ENCODE data around the gene DNAH11. TPM values are rescaled to one million over a fixed set of nuclear protein-coding genes. Genes with fewer than 3 reads are reported as not detected.

The DNAH11 gene
- total RNA-seq, 1 experiment from 2014 or later, result 0.11 TPM

DNA sequence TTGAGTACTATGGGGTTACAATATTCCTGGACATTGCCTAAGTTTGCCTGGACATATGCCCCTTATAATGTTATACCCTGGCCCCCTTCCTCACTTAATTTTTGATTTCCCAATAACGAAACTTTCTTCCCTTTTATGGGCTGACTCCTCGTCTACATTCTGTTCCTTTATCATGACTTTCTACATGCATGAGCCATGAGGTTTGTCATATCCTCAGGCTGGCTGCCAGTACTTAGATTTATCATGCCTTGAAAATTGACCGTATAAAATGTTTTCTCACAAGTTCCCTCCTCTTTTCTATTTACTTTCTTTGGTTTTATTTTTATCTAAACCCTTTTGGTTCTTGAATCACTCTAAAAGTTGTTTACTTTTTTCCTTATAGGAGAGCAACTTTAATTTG, 4.7 kb downstream of the DNAH11 start:
- DNase-seq (ENCODE audit: low read depth), result no peak

DNA sequence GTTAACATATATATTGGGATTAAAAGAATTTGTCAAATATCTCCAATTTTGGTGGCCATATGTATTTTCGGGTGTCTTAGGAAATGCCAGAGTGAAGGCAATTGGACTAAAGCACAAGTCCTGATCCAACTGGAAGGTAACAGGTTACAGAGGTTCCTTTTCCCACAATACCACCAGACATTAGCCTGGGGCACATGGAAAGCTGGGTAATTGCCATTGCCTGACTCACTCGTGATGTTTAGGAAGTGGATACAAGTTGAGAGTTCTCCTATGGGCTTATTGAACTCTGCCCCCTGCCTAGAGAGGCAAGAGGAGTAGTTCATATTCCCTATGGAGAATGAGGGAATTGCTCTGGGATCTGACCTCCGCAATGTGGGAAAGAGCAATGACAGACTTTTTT, 5.7 kb downstream of the DNAH11 start:
- no peak for DNase-seq (ENCODE audit: low read depth)

DNA sequence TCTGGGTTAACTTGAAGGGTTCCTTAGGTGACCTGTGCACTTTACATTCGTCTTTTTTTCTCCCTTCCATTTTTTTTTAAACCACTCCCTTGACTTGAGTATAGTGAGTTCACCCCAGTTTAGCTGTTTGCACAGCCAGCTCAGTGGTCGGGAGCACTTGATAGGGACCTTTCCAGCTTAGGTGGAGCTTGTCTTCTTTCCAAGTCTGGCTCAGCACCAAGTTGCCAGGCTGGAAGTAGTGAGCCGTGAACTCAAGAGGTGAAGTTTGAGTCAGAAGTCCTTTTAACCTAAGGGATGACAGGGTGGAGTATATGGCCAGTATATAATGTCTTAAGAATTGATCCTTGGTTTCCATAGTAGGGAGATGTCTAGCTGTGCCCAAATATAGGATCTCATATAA, 7.2 kb downstream of the DNAH11 start:
- no peak for DNase-seq (ENCODE audit: low read depth)

DNA sequence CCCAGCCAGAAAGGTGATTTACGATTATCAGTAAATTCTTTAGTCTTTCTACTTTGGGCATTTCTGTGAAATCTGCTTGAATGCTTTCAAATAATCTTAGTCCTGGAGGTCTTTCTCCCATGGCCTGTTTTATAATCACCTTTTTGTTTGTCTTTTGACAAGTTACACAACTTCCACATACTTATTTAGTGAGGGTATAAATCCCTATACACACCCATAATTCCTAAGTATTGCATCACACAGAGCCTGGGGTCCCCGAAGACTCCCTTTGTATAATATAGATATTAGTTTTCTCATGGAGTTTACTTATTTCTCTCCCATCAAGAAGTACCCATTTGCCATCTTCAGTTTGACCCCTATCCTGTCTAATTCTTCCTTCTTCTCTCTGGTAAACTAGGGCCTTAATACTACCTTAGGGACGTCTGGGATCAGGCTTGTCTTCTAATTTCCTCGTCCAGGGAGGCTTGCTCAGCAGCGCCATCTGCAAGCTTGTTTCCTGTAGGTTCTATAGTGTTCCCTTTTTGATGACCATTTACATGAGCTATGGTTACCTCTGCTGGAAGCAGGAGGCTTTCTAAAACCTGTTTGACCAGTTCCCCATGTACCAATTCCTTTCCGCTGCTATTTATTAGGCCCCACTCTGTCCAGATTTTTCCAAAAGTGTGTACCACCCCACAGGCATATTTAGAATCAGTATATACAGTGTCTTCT, 8.1 kb downstream of the DNAH11 start:
- DNase-seq (ENCODE audit: low read depth), result no peak

DNA sequence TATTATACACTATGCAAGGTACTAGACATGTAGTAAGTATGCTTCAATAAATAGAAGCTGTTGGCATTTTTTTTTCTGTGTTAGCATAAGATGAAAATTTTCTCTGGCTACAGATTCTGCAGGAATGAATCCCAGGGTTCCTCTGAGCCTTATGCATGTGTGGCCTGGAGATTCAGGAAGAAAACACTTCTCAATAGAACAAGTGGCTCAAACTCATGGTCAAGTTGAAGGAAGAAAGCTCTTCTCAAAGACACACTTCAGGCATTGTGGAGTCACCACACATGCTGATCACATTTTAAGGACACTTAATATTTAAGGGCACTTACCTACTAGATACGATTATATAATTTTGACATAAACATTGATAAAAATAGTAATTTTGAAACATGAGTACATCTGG, 19.5 kb downstream of the DNAH11 start:
- DNase-seq (ENCODE audit: low read depth), result no peak

DNA sequence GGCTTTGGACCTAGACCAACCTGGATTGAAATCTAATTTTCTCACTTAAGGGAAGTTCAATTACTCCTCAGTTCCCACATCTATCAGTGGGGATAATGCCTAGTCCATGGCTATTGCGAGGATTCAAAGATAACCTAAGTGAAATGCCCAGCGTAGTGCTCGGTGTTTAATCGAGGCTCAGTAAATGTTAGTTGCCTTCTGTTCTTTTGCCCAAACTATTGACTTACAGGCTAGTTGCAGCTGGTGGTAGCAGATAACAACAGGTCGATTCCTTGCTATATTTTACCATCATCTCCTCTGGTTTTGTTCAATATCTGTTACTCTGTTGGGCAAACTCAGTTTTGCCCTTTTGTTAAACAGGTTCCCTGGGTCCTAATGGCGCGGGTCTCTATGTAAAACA, 22.8 kb downstream of the DNAH11 start:
- no peak for DNase-seq (ENCODE audit: low read depth)

DNA sequence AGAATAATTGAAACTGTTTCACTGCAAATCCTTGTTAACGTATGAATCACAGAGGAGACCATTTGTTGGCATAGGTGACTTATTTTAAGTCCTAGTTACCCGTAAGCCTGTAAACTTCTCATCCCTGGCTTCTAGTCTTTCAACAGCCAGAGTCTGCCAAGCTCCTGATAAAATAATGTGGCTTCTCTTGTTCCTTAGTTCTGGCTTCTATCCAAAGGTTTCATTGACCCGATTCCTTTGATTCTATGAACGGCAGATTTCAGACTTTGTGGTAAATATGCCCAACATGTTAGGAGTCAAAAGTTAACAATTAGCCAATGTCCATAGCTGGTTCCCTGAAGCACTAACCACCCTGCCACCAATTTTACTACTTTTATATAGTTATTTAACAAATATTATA, 23.3 kb downstream of the DNAH11 start:
- no peak for DNase-seq (ENCODE audit: low read depth)

DNA sequence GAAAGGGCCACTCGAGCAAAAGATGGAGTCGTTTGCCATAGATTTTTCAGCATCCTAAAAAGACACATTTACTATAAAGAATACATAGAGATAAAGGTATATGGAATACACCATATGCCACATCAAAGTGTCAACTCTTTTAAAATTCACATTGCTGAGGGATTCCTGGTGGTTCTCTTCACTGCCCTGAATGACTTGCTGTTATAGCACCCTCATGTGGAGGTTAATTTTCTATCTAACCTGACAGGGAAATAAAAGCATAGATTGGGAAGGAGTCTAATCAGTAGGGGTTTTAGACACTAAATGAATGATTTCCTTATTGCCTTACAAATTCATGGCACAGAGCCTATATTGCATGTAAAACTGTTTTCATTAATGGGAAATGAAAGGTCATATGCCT, 25.9 kb downstream of the DNAH11 start:
- DNase-seq (ENCODE audit: low read depth), result peak; percentile 3

DNA sequence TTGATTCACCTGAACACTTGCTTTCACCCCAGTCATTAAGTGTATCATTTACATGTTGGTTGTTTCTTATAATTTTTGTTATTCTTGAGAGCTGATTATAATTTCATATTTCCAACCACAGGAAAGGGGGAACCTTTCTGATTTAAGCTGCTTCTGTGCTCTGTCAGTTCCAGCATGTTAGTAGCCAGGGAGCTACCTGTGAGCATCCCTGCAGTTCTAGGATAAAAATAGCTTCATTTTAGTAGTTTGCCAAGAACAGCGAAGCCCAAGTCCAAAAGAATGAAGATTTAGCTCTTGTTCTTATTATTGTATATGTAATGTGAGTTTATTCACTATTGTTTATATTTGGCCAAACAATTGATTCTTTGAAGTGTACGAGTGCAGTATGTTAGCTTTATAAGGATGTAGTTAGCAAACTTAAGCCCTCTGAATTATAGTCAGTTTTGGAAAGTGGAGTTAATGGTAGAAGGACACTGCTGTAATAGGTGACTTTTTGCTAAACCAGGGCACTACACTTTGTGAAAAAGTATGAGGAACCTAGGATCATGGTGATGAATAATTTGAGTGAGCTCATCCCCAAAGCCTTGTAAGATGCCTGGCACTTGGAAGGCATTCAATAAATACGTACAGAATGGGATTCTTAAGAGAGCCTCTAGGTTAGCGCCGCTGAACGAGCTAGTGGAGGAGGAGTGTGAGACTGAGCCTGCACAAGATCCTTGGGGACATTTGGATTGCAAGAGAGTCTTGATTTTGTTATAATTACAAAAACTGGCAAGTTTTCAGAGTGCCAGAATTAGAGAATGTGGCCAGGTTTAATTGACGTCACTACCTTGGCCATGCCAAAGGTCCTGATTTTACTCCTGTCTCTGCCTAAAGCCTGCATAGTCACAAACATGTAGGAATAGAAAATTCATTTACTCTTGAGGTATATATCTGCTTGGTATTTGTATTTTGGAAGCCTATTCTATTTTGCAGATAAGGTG, 29.8 kb downstream of the DNAH11 start:
- no peak for DNase-seq (ENCODE audit: low read depth)

DNA sequence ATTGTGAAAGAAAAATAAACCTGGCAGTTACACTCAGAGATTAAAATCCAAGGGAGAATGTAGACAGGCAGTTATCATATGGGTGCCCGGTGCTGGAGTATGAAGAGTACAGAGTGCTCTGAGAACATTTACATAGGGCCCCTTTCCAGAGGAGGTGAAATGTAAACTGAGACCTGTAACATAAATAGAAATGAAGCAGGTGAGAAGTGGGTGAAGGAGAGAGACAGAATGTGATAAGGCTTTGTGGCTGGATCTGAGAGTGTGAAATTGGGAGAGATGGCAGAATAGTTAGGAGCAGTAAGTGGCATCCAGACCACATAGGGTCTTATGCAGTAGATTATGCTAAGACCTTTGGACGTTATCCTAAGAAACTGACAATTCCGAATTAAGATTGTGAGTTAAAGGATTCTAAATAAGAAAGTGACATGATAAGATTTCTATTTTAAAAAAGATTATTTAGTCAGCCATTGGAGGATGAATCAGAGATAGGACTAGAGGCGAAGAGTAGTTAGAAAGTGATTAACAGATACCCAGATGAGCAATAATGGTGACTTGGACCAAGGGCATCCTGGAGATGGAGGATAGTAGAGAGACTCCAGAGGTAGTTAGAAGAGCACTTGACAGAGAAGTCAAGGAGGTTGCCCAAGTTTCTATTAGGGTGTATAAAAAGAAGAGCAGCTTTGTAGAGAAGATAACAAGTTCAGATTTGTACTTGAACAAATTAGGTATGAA, 36.7 kb downstream of the DNAH11 start:
- DNase-seq (ENCODE audit: low read depth), result peak; percentile 6

DNA sequence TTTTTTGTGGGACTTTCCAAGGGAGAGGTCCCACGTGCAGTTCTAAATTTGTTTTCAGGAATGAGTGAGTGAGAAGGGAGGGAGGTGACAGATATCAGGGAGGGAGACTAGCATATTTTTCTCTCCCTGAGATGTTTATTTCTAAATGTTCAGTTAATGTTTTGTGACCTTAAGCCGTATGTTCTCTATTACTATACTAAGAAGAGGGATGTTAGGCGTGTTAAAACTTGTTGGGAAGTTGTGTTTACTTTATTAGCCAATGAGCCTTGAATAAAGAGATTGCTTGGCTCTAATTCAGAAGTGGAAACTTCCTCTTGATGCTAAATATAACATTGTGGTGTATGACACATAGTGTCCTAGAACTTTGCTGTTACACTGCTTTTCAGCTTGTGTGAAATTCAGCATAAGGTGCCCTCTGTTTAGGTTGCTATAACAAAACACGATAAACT, 37.3 kb downstream of the DNAH11 start:
- DNase-seq (ENCODE audit: low read depth), result peak; percentile 79

DNA sequence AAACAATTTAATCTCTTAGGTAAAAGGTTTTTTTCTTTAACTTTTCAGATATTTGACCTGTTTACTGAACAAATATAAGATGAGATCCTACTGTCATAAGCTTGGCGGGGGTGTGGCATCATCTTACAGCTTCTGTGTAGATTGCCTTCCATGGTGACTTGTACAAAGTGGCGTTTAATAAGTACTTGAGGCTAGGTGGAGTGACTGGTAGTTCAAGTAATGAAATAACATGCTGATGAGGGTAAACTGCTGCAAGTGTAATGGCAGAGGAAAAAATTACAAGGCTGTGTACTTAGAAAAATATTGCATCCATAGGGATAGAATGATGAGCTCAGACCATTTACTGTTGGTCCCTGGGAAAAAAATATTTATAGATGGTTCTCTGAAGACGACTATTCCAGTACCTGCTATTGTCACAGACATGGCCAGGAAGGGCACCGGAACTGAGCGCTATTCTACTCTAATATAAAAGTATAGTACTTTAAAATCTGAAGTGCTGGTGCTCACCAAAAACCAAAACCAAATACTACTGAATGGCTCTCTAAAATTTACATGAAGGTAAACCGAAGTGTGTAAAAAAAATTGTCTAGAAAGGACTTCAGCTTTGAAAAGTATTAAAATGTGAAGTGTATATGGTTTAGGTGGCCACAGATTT, 42.4 kb downstream of the DNAH11 start:
- DNase-seq (ENCODE audit: low read depth), result no peak

DNA sequence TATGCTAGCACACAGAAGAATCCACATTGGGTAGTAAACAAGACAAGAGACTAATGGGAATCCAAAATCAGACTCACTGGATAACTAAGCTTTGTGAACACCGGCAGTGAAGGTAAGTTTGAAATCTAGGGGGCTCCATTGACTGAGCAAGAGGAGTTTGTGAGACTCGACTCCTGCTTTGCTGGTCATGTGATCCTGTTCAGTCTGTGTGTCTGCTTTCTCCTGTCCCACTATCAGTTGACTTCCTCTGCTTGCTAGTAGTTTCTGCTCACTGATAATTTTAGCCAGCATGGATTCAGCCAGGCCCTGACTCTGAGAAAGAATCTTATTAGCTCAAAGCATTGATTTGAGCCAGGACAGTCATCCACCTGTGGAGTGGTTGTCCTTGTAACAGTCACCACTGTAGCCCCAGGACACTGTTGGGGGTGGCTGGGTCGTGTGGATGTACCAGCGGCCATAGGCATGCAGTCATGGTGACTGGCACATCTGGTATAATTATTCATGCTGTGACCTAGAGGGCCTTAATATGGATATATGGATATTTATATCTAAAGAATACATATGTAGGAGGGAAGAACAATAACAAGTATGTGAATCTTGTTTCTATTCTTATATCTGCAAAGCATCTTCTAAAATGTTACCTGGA, 44.4 kb downstream of the DNAH11 start:
- no peak for DNase-seq (ENCODE audit: low read depth)

DNA sequence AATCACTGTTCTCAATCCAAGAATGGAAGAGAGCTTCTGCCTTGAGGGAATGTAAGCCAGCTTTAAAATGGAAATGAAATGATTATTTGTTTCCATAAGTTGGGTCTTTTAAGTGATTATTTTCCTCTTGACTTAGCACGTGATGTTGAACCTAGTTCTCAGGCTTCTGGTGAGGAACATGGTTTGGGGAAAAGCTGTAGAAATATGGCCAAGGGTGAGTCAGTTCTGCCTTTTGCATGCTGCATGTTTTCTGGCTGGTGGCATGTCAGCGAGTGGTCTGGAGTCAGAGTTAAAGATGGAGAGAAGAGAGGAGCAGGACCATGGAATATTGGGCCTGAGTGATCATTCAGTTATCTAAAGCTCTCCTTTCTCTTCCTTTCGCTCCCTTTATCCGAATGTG, 54.0 kb downstream of the DNAH11 start:
- DNase-seq (ENCODE audit: low read depth), result no peak

DNA sequence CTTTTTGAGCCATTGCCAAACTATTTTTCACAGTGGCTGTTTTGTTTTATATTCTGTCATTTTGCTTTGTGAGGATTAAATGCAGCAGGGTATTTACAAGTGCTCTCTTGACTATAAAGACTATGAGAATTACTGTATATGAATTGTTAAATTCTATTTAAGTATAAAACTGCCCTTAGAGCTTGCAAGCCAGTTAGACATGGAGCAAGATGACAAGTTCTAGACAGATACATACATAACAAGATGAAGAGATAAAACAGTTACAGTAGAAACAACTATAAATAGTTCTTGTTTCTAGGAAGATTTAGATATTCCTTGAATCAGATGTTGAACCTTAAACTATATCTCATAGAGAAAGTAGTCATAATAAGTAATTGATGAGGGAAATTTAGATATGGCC, 60.6 kb downstream of the DNAH11 start:
- no peak for DNase-seq (ENCODE audit: low read depth)

DNA sequence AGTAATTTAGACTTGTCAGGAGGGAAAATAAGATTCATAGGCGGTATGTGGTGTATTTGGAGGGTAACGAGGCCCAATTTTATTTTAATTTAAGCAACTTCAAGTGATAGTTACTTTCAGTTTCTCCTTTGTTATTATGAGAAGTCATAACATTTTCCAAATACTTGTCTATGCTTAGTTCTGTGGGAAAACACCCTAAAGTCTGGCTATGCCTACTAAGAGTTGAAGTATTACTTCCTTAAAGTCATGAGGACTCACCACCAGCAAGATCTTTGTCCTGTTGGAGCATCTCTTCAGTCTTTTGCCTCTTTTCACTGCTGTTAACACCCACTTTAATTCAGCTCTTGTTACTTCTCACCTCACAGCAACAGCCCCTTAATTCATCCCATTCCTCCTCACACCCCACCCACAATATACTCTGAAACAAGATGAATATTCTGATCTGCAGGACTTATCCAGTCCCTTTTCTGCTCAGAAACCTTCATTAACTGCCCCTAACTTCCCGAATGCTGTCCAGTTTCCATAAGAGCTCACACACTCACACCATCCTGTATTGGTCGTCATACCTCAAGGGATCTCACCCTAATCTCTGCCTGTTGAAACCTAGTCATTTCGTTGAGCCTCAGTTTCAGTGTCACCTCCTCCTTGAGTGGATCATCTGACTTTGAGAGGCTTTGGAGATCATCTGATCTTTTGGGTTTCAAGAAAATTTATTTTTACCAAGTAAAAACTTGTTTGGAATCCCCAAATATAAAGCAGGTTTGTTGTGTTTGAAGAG, 61.3 kb downstream of the DNAH11 start:
- no peak for DNase-seq (ENCODE audit: low read depth)

DNA sequence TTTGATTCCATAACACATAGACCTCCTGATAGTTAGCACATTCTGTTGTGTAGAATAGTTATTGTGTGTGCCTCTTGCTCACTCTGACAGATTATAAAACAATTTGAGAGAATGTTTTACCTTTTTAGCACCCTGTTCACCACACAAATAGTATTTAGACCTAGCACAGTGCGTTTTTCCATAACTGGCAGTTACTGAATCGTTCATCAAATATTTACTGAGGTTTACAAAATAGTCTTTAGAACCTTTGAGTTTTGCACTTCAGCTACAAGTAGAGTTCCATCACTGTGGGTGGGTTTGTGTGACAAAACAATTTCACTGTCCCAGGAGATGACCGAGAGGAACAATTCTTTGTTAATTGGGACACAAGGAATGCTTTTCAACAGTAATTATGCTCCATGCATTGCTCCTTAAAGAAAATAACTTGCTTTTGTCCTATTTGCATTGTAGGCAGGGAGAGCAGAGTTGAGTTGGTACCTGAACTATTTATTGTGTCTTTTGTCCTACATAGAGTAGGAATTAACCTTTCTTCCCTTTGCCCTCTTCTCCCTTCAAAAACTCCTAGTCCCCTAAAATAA, 62.3 kb downstream of the DNAH11 start:
- no peak for DNase-seq (ENCODE audit: low read depth)

DNA sequence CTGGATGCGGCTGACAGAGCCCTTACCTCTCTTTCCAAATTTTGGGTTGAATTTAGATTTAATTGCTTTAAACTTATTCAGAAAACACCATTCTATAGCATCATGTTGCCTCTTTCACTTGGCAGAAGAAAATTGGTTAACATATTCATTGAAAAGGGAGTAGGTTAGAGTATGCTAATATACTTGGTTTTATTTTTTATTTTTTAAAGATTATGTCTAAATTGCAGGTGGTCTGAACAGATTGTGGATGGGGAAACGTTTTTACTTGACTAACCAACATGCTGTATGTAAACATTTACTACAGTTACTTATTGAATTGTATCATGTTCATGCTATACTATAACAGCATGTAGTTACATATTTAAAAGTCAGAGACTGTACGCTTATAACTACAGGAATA, 65.6 kb downstream of the DNAH11 start:
- DNase-seq (ENCODE audit: low read depth), result no peak

DNA sequence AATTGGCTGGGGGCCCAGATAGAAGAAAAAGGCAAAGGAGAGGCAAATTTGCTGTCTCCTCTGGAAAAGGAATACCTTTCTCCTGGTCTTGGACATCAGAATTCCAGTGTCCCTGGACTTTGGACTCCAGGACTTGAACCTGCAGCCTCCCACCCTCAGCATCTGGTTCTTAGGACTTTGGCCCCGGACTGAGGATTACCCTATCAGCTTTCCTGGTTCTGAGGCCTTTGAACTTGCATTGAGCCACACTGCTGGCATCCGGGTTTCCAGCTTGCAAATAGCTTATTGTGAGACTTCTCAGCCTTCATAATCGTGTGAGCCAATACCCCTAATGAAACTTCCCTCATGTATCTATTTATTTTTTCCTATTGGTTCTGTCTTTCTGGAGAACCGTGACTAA, 68.3 kb downstream of the DNAH11 start:
- no peak for DNase-seq (ENCODE audit: low read depth)

DNA sequence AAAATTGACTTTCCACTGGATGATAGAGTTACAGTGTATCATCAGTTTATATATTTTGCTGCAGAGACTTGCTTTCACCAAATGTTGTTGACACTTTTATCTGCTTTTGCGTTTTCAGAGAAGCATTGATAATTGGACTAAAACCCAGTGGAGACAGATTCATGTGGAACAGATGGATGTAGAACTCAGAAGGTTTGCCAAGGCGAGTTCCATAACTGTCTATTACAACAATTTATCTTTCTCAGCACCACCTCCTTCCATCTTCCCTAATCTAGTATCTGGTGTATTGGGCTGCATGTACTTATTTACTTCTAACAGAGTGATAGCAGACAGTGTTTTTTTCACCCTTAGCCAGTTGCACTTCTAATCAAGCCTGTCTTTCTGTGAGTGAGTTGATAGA, 73.3 kb downstream of the DNAH11 start:
- no peak for DNase-seq (ENCODE audit: low read depth)

Data from LHCN-M2 (cell line).